Measurements from ENCODE around the gene MARS1.
"Not testable (repeated sequence)": the region's sequence is repeated elsewhere in the genome, so short reads cannot be mapped to it uniquely, and the experiment has no call there.

The MARS1 gene

DNA sequence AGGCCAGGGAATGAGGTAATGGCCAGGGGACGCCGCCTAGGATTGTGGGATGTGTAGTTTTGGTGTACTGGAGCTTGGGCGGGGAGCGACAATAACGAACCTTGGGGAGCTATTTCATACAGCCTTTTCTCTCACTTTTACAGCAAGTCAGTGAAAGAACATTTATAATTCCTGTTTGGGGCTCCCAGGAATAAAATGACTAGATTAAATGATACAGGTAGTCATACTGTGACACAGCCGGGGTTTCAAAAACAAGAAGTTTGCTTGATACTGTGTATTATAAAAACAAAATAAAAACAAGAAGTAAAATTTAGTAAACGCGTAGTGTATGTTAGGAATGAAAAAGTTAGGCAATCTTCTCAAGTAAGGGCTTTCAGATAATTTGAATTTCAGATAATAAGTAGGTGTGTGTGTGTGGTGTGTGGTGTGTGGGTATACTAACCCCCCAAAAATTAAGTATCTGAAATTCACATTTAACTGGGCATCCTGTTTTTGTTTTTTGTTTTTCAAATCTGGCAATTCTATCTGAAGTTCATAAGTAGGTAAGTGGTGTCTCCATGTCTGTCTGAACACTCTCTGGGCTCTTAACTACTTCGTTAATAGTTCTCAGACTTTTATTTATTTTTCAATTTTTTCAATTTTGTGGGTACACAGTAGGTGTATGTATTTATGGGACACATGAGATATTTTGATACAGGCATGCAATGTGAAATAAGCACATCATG lies 59.6 kb downstream of the MARS1 start:
- no peak for FAIRE-seq

DNA sequence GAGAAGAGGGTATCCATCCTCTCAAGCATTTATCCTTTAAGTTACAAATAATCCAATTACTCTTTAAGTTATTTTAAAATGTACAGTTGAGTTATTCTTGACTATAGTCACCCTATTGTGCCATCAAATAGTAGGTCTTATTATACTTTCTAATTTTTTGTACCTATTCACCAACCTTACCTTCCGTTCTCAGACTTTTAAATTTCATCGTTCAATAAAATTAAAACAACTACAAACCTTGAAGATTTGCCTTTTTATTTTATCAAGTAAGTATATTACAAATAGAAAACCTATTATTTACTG lies 60.1 kb downstream of the MARS1 start:
- DNase-seq (ENCODE audit: low spot score), result no peak
- no peak for FAIRE-seq

More for the DNA sequence above, 59.6 kb downstream of the MARS1 start:
- no peak for DNase-seq (ENCODE audit: low spot score)

GRCh38 chr12:57548488-57548887 lies 60.6 kb downstream of the MARS1 start:
- FAIRE-seq, result no peak
- no peak for DNase-seq (ENCODE audit: low spot score)

DNA sequence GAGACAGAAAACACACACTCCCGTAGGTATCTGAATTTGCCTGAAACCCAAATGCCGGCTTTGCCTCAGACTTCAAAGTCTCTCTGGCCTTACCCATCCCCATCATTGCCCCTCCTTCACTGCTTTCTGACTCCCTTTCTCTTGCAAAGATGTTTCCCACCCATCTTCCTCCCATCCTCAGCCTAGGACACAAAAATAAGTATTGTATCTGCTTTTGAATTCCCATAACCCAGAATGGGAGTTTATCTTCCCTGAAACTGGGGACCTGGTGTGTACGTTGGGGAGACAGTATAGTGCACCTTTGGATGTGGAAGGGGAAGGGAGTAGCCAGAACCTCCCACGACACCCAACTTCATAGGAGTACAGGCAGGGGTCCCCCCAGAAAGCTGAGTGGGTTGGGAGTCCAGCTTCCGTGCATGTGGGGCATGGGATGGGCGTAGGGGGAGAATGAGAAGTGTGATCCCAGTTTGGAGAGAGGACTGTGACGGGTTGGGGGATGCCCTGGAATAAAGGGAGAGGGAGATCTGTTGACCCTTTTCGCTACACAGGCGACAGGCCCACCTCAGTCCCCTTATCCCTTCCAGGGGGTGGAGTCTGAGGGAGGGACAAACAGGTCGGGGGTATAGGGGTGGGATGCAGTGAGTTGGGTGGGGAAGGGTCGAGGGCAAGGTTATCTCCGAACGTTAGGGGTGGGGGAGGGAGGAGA lies 61.5 kb downstream of the MARS1 start:
- no peak for DNase-seq (ENCODE audit: low spot score)
- no peak for FAIRE-seq

- DNase-seq (ENCODE audit: low spot score) (peak; percentile 79), FAIRE-seq (no peak)
These were observed 62.2 kb downstream of the MARS1 start, which contains the start of gene KIF5A for GRCh38 chr12:57549909-57550640. TSS of gene KIF5A (plus strand) at chr12:57550044. CDS start at chr12:57550272, 228 bp downstream.

GRCh38 chr12:57550641-57551549 lies 63.0 kb downstream of the MARS1 start:
- FAIRE-seq, result no peak
- DNase-seq (ENCODE audit: low spot score), result no peak

DNA sequence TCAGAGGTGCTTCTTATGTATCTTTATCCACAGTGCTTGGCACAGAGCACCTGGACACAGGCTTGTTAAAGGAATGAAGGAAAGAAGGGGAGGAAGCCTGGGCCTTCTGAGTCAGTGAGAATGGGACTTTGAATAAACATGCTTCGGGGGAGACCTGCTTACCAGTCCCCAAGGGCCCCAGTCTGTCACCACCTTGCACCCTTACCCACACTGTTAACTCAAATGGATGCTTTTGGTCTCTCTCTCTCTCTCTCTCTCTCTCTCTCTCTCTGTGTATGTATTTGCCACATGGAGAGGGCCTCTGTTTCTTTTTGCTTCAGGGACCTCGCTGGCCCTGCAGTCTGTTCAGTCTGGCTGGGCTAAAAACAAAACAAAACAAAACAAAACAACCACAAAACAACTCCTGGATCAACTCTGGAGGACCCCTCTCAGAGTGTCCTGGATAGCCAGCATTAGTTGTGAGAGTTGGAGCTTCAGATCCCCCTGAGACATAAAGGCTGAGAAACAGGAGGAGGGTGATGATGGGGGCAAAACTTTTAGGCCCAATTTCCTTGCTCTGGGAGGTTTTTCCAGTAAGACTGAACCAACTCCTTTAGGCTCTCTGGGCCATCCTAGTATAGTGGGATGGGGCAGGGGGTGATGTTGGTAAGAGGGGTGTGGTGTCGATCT lies 63.9 kb downstream of the MARS1 start:
- no peak for DNase-seq (ENCODE audit: low spot score)
- FAIRE-seq, result no peak

GRCh38 chr12:57552306-57552651 lies 64.4 kb downstream of the MARS1 start:
- FAIRE-seq, result no peak

DNA sequence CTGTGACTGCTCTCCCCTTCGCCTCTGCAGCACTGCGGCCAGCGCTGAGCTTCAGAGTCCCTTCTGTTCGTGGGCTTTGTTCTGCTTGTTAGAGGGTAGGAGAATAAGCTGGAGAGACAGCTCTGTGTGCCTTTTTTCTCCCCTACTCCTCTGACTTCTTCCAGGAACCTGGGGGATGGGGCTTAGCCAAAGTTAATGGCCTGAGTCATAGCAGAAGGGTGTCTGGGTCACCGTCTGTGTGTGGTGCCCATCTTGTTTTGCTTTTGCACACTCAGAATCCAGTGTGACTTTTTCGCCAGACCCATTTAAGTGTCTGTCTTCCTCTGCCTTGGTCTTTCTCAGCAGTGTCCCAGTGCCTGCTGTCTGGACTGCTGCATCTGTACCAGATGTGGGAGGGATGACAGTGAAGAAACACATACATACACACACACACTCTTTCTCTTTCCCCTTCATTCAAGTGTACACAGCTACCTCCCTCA lies 65.0 kb downstream of the MARS1 start:
- DNase-seq (ENCODE audit: low spot score) (peak; percentile 50), FAIRE-seq (peak; percentile 40)

More at GRCh38 chr12:57552306-57552651, 64.4 kb downstream of the MARS1 start:
- DNase-seq (ENCODE audit: low spot score), result no peak

DNA sequence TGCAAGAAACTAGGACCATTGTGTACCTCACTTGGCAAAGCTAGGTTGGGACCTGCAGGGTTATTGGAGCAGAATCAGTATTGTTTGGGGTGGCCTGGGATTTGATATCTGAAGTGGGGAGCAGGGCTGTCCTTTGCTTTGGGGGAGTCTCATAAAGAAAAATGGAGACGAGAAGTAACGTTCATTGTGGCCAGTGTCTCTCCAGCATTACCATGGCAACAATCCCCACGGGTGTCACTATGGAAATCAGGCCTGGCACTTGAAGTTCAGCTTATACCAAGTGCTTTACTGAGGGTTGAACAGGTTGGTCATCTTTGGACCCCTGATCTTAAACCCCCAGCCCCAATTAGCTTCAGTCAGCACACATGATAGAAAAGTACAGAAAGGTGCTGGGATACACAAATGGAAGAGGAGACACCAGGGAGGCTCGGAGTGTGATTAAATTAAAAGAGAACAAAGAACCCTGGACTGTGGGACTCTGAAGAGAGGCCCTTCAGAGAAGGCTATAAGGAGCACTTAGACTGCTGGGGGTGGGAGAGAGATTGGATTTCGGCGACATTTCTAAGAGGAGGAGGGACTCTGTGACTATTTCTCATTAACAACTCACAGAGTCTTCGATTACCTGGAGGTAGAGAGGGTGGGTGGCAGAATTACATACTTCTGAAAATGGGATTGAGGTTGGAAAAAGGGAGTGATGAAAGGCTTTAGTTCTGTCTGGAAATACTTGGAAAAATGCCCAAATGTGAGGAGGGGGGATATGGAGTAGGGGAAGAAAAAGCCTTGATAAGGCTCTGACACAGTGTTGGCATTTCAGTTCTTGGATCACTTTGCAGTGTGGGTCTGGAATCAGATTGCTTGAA lies 65.7 kb downstream of the MARS1 start:
- DNase-seq (ENCODE audit: low spot score) (no peak), FAIRE-seq (no peak)

- FAIRE-seq, result no peak
- DNase-seq (ENCODE audit: low spot score), result no peak
These were observed 66.6 kb downstream of the MARS1 start for GRCh38 chr12:57554453-57554852.

GRCh38 chr12:57554897-57555296 lies 67.0 kb downstream of the MARS1 start:
- DNase-seq (ENCODE audit: low spot score) (no peak), FAIRE-seq (no peak)

GRCh38 chr12:57558864-57559263 lies 71.0 kb downstream of the MARS1 start:
- DNase-seq (ENCODE audit: low spot score) (no peak), FAIRE-seq (no peak)

DNA sequence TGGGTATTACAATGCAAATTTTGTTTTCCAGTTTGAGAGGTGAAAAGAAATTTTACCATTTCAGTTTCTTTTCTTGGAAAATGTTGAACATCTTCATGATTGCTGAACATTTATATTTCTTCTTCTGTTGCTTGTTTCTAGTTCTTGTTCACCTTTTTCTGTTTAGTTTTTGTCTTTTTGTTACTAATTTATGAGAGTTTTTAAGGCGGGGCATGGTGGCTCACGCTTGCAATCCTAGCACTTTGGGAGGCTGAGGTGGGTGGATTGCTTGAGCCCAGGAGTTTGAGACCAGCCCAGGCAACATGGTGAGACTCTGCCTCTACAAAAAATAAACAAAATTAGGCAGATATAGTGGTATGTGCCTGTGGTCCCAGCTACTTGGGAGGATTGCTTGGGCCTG lies 72.6 kb downstream of the MARS1 start:
- FAIRE-seq (no peak), DNase-seq (ENCODE audit: low spot score) (no peak)

DNA sequence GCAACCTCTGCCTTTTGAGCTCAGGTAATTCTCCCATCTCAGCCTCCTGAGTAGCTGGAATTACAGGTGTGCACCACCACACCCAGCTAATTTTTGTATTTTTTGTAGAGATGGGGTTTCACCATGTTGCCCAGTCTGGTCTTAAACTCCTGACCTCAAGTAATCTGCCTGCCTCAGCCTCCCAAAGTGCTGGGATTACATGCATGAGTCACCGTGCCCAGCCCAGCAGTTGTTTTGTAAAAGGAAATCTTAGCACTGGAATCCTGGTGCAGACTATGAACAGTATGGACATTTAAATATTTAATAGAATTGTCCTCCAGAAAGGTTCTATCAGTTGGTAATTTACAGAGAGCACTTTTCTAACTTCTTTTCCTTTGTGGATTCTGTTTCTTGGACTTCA lies 73.2 kb downstream of the MARS1 start:
- not testable (repeated sequence) for DNase-seq (ENCODE audit: low spot score); FAIRE-seq

DNA sequence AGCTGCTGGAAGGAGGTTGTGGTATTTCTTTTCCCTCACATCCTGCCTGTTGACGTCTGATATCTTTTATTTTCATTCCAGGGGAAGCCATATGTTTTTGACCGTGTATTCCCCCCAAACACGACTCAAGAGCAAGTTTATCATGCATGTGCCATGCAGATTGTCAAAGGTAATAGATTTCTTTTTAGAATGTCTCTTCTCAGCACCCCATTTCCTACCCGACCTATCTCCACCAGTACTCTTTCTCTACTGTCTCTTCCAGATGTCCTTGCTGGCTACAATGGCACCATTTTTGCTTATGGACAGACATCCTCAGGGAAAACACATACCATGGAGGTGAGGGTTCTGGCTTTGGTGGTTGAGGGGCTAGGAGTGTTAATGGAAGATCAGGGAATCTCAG lies 75.5 kb downstream of the MARS1 start:
- no peak for FAIRE-seq
- DNase-seq (ENCODE audit: low spot score), result no peak

GRCh38 chr12:57564178-57564740 lies 76.4 kb downstream of the MARS1 start:
- no peak for FAIRE-seq

More at GRCh38 chr12:57564178-57564740, 76.4 kb downstream of the MARS1 start:
- no peak for DNase-seq (ENCODE audit: low spot score)
